Testis (tissue), 3 donors: ENCODE results near the gene E2F7. TPM values are rescaled to one million over a fixed set of nuclear protein-coding genes. Genes with fewer than 3 reads are reported as not detected.

Experiments used
- DNase-seq: peaks from one replicate; pipeline ENCODE4 v3.0.0-alpha.2; 2019
- H3K27ac ChIP-seq, 2 donors: fragments of 200-600 bp; sonication (generic); one replicate each; pipeline ENCODE4 v1.5.1; 2019
- H3K27me3 ChIP-seq: fragments of 200-600 bp; sonication (generic); one replicate; pipeline ENCODE4 v1.5.1; 2019
- H3K36me3 ChIP-seq: fragments of 200-600 bp; sonication (generic); one replicate; pipeline ENCODE4 v1.5.1; 2017; ENCODE audit warnings: low read depth; ENCODE audit errors: missing control alignments
- H3K4me1 ChIP-seq: fragments of 200-600 bp; sonication (generic); one replicate; pipeline ENCODE4 v1.5.1; 2019
- H3K4me3 ChIP-seq, 2 donors: fragments of 200-600 bp; sonication (generic); one replicate each; pipeline ENCODE4 v1.5.1; 2017 to 2019
- H3K9me3 ChIP-seq: fragments of 200-600 bp; sonication (generic); one replicate; pipeline ENCODE4 v1.5.1; 2017
- CTCF ChIP-seq, 3 experiments: fragments of 450-650 bp in 2 of 3; fragments of 200-600 bp in 1 of 3; sonication (generic) in 1 of 3; IDR thresholded peaks; one replicate each; pipeline ENCODE4 v1.5.1; 2016 to 2019; ENCODE audit warnings: antibody characterized with exemption in 3 of 3, mild to moderate bottlenecking in 2 of 3, moderate library complexity in 1 of 3
- POLR2A ChIP-seq: fragments of 450-650 bp; IDR thresholded peaks from one replicate; pipeline ENCODE4 v1.6.1; 2017; ENCODE audit warnings: antibody characterized with exemption, mild to moderate bottlenecking, moderate library complexity
- WGBS, 2 donors: methylation state at CpG; one replicate each; pipeline ENCODE4 v1.1.5; 2018; 5-methylcytosine and 5-hydroxymethylcytosine counted together
- intact Hi-C: fragments of 100-400 bp; cut with DNase I; formaldehyde crosslinking; loops from one replicate; pipeline ENCODE4 v1.15.1; 2023; ENCODE audit warnings: low total_unique reads
- polyA plus RNA-seq: library from polyadenylated mRNA; stranded (reverse); fragments of 350-450 nt; fragmentation: Illumina TruSeq; extraction: RNeasy Lipid Tissue Mini Kit (QIAGEN cat#74804); gene quantifications from one replicate; pipeline ENCODE4 v1.2.3, GENCODE V29; 2014; ENCODE audit warnings: low read depth, low replicate concordance; ENCODE audit not compliant: insufficient read depth
- total RNA-seq, 2 donors: library from RNA; depleted of rRNA; stranded (reverse); fragments of >200 nt; gene quantifications; one replicate each; pipeline ENCODE4 v1.2.3, GENCODE V29; 2016

E2F7 gene
- total and polyA plus RNA-seq, 3 donors from 2014 or later, result 1.9 to 4.2 (median 3.5) TPM

- H3K4me3 ChIP-seq, result no peak overlapping the region
- no peak overlapping the region for H3K27ac ChIP-seq
- no peak for DNase-seq
- TF ChIP-seq POLR2A (no peak), CTCF (IDR thresholded peaks at IDR 0.05) (no peak)
- no peaks in the 10 kb centered on the region for H3K36me3 ChIP-seq
- H3K9me3 ChIP-seq, result no peaks in the 10 kb centered on the region
- WGBS, 2 donors, result 93 to 96% methylated on average over 1 of the region's 1 CpG
- H3K4me1 ChIP-seq, result no peaks in the 10 kb centered on the region
- H3K27me3 ChIP-seq, result no peaks in the 10 kb centered on the region
- intact Hi-C loops, result no loop called here
Measured at GRCh38 chr12:77053259-77053658, 12.1 kb downstream of the E2F7 start.

- Histone ChIP-seq H3K27ac (no peak overlapping the region), H3K4me1 (no peaks in the 10 kb centered on the region), H3K36me3 (no peaks in the 10 kb centered on the region), H3K9me3 (no peaks in the 10 kb centered on the region), H3K4me3 (no peak overlapping the region), H3K27me3 (no peaks in the 10 kb centered on the region)
- intact Hi-C loops, result no loop called here
- TF ChIP-seq CTCF (IDR thresholded peaks at IDR 0.05) (peak; percentile 36 to 73 (median 59)), POLR2A (no peak)
- no peak for DNase-seq
- WGBS, 2 donors, result 42% methylated on average over 4 of the region's 4 CpGs
Measured at GRCh38 chr12:77049767-77050353, 15.5 kb downstream of the E2F7 start.

- TF ChIP-seq CTCF (IDR thresholded peaks at IDR 0.05), result no peak
- TF ChIP-seq POLR2A, result no peak
- H3K4me3 ChIP-seq, result no peak overlapping the region
- no peaks in the 10 kb centered on the region for H3K4me1 ChIP-seq
- no peaks in the 10 kb centered on the region for H3K27me3 ChIP-seq
- no peak for DNase-seq
- H3K9me3 ChIP-seq, result no peaks in the 10 kb centered on the region
- no peak overlapping the region for H3K27ac ChIP-seq
- 91 to 92% methylated on average over 6 of the region's 6 CpGs for WGBS, 2 donors
- H3K36me3 ChIP-seq, result no peaks in the 10 kb centered on the region
- intact Hi-C loops, result no loop called here
Measured at GRCh38 chr12:77047341-77048109, 17.8 kb downstream of the E2F7 start.

GRCh38 chr12:77046468-77046867 is 18.9 kb downstream of the E2F7 start:
- H3K27ac ChIP-seq, result no peak overlapping the region
- no peaks in the 10 kb centered on the region for H3K27me3 ChIP-seq
- TF ChIP-seq POLR2A, result no peak
- no peak for TF ChIP-seq CTCF (IDR thresholded peaks at IDR 0.05)
- WGBS, 2 donors, result 89 to 97% methylated on average over 5 of the region's 5 CpGs
- no peak overlapping the region for H3K4me3 ChIP-seq
- no peaks in the 10 kb centered on the region for H3K9me3 ChIP-seq
- DNase-seq, result no peak
- H3K4me1 ChIP-seq, result no peaks in the 10 kb centered on the region
- intact Hi-C loops, result no loop called here
- H3K36me3 ChIP-seq, result no peaks in the 10 kb centered on the region
